ENCODE results near the gene SEMA4G. TPM values are rescaled to one million over a fixed set of nuclear protein-coding genes. Genes with fewer than 3 reads are reported as not detected.

The SEMA4G gene
- polyA plus RNA-seq, 1 experiment, result 4.2 TPM

DNA sequence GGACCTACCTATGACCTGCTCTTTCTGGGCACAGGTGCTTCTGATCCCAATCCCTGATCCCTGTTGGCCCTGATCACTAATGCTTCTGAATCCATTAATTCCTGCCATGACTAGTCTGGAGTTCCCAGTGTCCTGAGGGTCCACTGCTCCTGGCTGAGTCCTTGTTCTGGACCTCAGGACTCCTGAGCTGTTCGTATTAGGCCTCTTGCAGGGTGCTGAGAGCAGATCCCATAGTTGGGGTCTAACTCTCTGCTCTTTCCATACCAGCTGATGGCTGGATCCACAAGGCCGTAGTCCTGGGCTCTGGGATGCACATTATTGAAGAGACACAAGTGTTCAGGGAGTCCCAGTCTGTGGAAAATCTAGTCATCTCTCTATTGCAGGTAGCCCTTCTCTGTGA lies 11.0 kb downstream of the SEMA4G start:
- CTCF ChIA-PET, result interaction anchor here (2.2 kb wide), 1 partner anchor 17 kb away, joined by 9 read pairs; no protein-coding TSS in a partner anchor
- POLR2A ChIA-PET, result no interaction called here
- no peak overlapping the region for H3K4me3 ChIP-seq (ENCODE audit: low read depth, low read length)
- no peaks in the 10 kb centered on the region for H3K27me3 ChIP-seq (ENCODE audit: control insufficient read depth, insufficient read depth, low read length)
- DNase-seq (ENCODE audit: low read depth), result no peak
- no peak for TF ChIP-seq CTCF (IDR thresholded peaks at IDR 0.05; ENCODE audit: insufficient read depth, low read depth, low read length)
- H3K36me3 ChIP-seq (ENCODE audit: control insufficient read depth, insufficient read depth, low read length), result peaks cover 14% of the 10 kb centered on the region; the same call in 1 of the 2 replicates

- TF ChIP-seq CTCF (IDR thresholded peaks at IDR 0.05; ENCODE audit: insufficient read depth, low read depth, low read length), result no peak
- H3K36me3 ChIP-seq (ENCODE audit: control insufficient read depth, insufficient read depth, low read length), result peaks cover 14% of the 10 kb centered on the region; the same call in 1 of the 2 replicates
- CTCF ChIA-PET, result interaction anchor here (0.8 kb wide), 1 partner anchor 31 kb away, joined by 3 read pairs; no protein-coding TSS in a partner anchor
- no peaks in the 10 kb centered on the region for H3K27me3 ChIP-seq (ENCODE audit: control insufficient read depth, insufficient read depth, low read length)
- H3K4me3 ChIP-seq (ENCODE audit: low read depth, low read length), result no peak overlapping the region
- no peak for DNase-seq (ENCODE audit: low read depth)
- POLR2A ChIA-PET, result no interaction called here
These were observed 11.4 kb downstream of the SEMA4G start for GRCh38 chr10:100980711-100981110.

- Histone ChIP-seq H3K27me3 (ENCODE audit: control insufficient read depth, insufficient read depth, low read length) (no peaks in the 10 kb centered on the region), H3K36me3 (ENCODE audit: control insufficient read depth, insufficient read depth, low read length) (peaks cover 14% of the 10 kb centered on the region; the same call in 1 of the 2 replicates), H3K4me3 (ENCODE audit: low read depth, low read length) (no peak overlapping the region)
- POLR2A ChIA-PET, result no interaction called here
- CTCF ChIA-PET, result interaction anchor here (0.8 to 0.9 kb wide), 2 partner anchors 17 to 31 kb away, joined by 3 read pairs; no protein-coding TSS in a partner anchor
- TF ChIP-seq CTCF (IDR thresholded peaks at IDR 0.05; ENCODE audit: insufficient read depth, low read depth, low read length), result no peak
- no peak for DNase-seq (ENCODE audit: low read depth)
These were observed 12.0 kb downstream of the SEMA4G start for GRCh38 chr10:100981178-100981772.

DNA sequence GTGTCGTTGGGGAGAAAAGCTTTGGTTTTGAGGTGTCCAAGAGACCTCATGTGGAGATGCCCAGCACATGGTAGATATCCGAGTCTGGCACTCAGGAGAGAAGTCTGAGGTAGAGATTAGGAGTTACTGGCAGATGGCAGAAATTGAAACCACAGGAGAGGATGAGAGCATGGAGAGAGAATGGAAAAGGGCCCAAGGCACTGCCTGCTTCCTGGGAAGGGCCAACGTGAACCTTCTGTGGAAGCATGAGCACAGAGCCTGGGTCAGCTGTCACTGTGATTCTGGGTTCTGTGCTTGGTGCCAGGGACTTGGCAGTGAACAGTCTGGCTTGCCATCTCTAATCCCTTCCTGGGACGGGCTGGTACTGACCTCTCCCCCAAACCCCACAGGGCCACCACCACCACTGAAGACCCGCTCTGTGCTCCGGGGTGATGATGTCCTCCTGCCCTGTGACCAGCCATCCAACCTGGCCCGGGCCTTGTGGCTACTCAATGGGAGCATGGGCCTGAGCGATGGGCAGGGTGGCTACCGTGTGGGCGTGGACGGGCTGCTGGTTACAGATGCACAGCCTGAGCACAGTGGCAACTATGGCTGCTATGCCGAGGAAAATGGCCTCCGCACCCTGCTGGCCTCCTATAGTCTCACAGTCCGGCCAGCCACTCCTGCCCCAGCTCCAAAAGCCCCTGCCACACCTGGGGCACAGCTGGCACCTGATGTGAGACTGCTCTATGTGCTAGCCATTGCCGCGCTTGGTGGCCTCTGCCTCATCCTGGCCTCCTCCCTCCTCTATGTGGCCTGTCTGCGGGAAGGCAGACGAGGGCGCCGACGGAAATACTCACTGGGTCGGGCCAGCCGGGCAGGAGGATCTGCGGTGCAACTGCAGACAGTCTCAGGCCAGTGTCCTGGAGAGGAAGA lies 13.9 kb downstream of the SEMA4G start:
- no peak for TF ChIP-seq CTCF (IDR thresholded peaks at IDR 0.05; ENCODE audit: insufficient read depth, low read depth, low read length)
- no peak for DNase-seq (ENCODE audit: low read depth)
- no peaks in the 10 kb centered on the region for H3K27me3 ChIP-seq (ENCODE audit: control insufficient read depth, insufficient read depth, low read length)
- POLR2A ChIA-PET, result no interaction called here
- CTCF ChIA-PET, result interaction anchor here (0.9 to 1.8 kb wide), 4 partner anchors 11 to 35 kb away, joined by 3 to 6 read pairs (median 4); no protein-coding TSS in a partner anchor
- no peak overlapping the region for H3K4me3 ChIP-seq (ENCODE audit: low read depth, low read length)
- peaks cover 14% of the 10 kb centered on the region; the same call in 1 of the 2 replicates for H3K36me3 ChIP-seq (ENCODE audit: control insufficient read depth, insufficient read depth, low read length)

All from BJ (cell line).